Measurements from ENCODE around the gene CENPP. TPM values are rescaled to one million over a fixed set of nuclear protein-coding genes. Genes with fewer than 3 reads are reported as not detected.
A peak's percentile ranks its signal among the peaks of the same experiment; 100 is the strongest.

CENPP gene
- total RNA-seq, 1 experiment from 2014 or later, result 14.3 TPM

GRCh38 chr9:92446536-92446935 is 120.8 kb downstream of the CENPP start:
- ChIA-PET POLR2A (interaction anchor here (0.6 to 0.7 kb wide), 2 partner anchors 703 to 1896 kb away, joined by 4 read pairs; no protein-coding TSS in a partner anchor), CTCF (interaction anchor here (0.6 to 0.7 kb wide), 3 partner anchors 147 to 308 kb away, joined by 4 to 5 read pairs (median 4); no protein-coding TSS in a partner anchor)
- H3K27ac Mint-ChIP-seq, result no peak overlapping the region
- H3K36me3 Mint-ChIP-seq, result 0 out of 2 replicates have a peak, but pooled peaks cover 3% of the 10 kb centered on the region
- ATAC-seq (no peak), DNase-seq (ENCODE audit: low spot score) (no peak)
- H3K9me3 Mint-ChIP-seq, result peaks cover 8% of the 10 kb centered on the region
- no peak for TF ChIP-seq HMGA2 (CRISPR knock-in tag; IDR thresholded peaks at IDR 0.05)
- TF ChIP-seq TEAD1 (CRISPR knock-in tag; IDR thresholded peaks at IDR 0.05), result no peak
- no peaks in the 10 kb centered on the region; the same call in 1 of the 2 replicates for H3K27me3 Mint-ChIP-seq (ENCODE audit: low read depth)
- no peak overlapping the region for H3K4me3 Mint-ChIP-seq
- H3K4me1 Mint-ChIP-seq, result peaks cover 8% of the 10 kb centered on the region

DNA sequence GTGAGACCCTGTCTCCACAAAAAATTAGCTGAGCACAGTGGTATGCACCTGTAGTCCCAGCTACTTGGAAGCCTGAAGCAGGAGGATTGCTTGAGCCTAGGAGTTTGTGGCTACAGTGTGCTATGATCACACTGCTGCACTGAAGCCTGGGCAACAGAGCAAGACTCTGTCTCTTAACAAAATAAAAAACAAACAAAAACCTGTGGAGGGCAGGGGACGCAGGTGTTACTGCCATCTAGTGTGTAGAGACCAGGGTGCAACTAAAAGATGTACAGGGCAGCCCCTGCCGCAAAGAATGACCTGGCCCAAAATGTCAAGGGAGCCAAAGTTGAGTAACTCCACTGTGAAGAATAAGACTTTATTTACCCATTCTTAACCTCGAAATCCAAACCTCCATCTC is 129.5 kb downstream of the CENPP start:
- TF ChIP-seq, protein P1, sequence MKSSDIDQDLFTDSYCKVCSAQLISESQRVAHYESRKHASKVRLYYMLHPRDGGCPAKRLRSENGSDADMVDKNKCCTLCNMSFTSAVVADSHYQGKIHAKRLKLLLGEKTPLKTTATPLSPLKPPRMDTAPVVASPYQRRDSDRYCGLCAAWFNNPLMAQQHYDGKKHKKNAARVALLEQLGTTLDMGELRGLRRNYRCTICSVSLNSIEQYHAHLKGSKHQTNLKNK (CRISPR knock-in tag; IDR thresholded peaks at IDR 0.05), result no peak
- TF ChIP-seq OVOL2 (CRISPR knock-in tag; IDR thresholded peaks at IDR 0.05; ENCODE audit: borderline replicate concordance), result no peak
- TF ChIP-seq RELA (CRISPR knock-in tag; IDR thresholded peaks at IDR 0.05; ENCODE audit: borderline replicate concordance), result no peak
- TF ChIP-seq PRRX2 (CRISPR knock-in tag; IDR thresholded peaks at IDR 0.05), result no peak
- TF ChIP-seq, protein P2, sequence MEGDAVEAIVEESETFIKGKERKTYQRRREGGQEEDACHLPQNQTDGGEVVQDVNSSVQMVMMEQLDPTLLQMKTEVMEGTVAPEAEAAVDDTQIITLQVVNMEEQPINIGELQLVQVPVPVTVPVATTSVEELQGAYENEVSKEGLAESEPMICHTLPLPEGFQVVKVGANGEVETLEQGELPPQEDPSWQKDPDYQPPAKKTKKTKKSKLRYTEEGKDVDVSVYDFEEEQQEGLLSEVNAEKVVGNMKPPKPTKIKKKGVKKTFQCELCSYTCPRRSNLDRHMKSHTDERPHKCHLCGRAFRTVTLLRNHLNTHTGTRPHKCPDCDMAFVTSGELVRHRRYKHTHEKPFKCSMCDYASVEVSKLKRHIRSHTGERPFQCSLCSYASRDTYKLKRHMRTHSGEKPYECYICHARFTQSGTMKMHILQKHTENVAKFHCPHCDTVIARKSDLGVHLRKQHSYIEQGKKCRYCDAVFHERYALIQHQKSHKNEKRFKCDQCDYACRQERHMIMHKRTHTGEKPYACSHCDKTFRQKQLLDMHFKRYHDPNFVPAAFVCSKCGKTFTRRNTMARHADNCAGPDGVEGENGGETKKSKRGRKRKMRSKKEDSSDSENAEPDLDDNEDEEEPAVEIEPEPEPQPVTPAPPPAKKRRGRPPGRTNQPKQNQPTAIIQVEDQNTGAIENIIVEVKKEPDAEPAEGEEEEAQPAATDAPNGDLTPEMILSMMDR (IDR thresholded peaks at IDR 0.05), result 0 out of 2 replicates have a peak, but pooled peaks have one; percentile 41
- no peak for TF ChIP-seq ERG (CRISPR knock-in tag; IDR thresholded peaks at IDR 0.05)
- TF ChIP-seq ZNF121 (CRISPR knock-in tag; IDR thresholded peaks at IDR 0.05), result peak; percentile 98
- TF ChIP-seq NR3C1 (CRISPR knock-in tag; conservative IDR thresholded peaks at IDR 0.05; ENCODE audit: low read depth), result no peak
- H3K4me3 Mint-ChIP-seq, result no peak overlapping the region
- H3K4me1 Mint-ChIP-seq, result no peaks in the 10 kb centered on the region
- POLR2A ChIA-PET, result no interaction called here
- DNase-seq (ENCODE audit: low spot score), result peak; percentile 26
- 0 out of 2 replicates have a peak, but pooled peaks cover 3% of the 10 kb centered on the region for H3K36me3 Mint-ChIP-seq
- CTCF ChIA-PET, result interaction anchor here (0.6 to 0.7 kb wide), 2 partner anchors 10 to 127 kb away, joined by 3 to 4 read pairs; no protein-coding TSS in a partner anchor
- no peaks in the 10 kb centered on the region for H3K9me3 Mint-ChIP-seq
- no peak overlapping the region for H3K27ac Mint-ChIP-seq
- no peaks in the 10 kb centered on the region for H3K27me3 Mint-ChIP-seq (ENCODE audit: low read depth)
- peak; percentile 86 for ATAC-seq

- no peak overlapping the region for H3K4me3 Mint-ChIP-seq
- ChIA-PET CTCF (no interaction called here), POLR2A (no interaction called here)
- DNase-seq (ENCODE audit: low spot score) (no peak), ATAC-seq (no peak)
- H3K27ac Mint-ChIP-seq, result no peak overlapping the region
- TF ChIP-seq, protein P3, sequence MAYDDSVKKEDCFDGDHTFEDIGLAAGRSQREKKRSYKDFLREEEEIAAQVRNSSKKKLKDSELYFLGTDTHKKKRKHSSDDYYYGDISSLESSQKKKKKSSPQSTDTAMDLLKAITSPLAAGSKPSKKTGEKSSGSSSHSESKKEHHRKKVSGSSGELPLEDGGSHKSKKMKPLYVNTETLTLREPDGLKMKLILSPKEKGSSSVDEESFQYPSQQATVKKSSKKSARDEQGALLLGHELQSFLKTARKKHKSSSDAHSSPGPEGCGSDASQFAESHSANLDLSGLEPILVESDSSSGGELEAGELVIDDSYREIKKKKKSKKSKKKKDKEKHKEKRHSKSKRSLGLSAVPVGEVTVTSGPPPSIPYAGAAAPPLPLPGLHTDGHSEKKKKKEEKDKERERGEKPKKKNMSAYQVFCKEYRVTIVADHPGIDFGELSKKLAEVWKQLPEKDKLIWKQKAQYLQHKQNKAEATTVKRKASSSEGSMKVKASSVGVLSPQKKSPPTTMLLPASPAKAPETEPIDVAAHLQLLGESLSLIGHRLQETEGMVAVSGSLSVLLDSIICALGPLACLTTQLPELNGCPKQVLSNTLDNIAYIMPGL (CRISPR knock-in tag; IDR thresholded peaks at IDR 0.05), result no peak
- no peak for TF ChIP-seq NFE2L1 (CRISPR knock-in tag; IDR thresholded peaks at IDR 0.05)
- TF ChIP-seq, protein P4, sequence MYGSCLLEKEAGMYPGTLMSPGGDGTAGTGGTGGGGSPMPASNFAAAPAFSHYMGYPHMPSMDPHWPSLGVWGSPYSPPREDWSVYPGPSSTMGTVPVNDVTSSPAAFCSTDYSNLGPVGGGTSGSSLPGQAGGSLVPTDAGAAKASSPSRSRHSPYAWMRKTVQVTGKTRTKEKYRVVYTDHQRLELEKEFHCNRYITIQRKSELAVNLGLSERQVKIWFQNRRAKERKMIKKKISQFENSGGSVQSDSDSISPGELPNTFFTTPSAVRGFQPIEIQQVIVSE (CRISPR knock-in tag; IDR thresholded peaks at IDR 0.05; ENCODE audit: borderline replicate concordance), result no peak
- TF ChIP-seq CREB1 (CRISPR knock-in tag; IDR thresholded peaks at IDR 0.05), result no peak
- no peaks in the 10 kb centered on the region for H3K36me3 Mint-ChIP-seq
- H3K27me3 Mint-ChIP-seq (ENCODE audit: low read depth), result no peaks in the 10 kb centered on the region
- H3K4me1 Mint-ChIP-seq, result peaks cover under 1% of the 10 kb centered on the region; the same call in 1 of the 2 replicates
- H3K9me3 Mint-ChIP-seq, result no peaks in the 10 kb centered on the region
Observed at GRCh38 chr9:92457576-92457975, 131.8 kb downstream of the CENPP start.
